Fibroblast of lung (primary cell): ENCODE results near the gene SHQ1. TPM values are rescaled to one million over a fixed set of nuclear protein-coding genes. Genes with fewer than 3 reads are reported as not detected.
A peak's percentile ranks its signal among the peaks of the same experiment; 100 is the strongest.

Source experiments
- DNase-seq, 2 donors: peaks; one replicate each; pipeline versions ENCODE4 v3.0.0 to v3.0.0-alpha.2; 2010; ENCODE audit warnings: low read depth in 2 of 2
- H2AFZ ChIP-seq: 2 replicates; pipeline ENCODE4 v1.5.1; 2012; ENCODE audit warnings: low read length, control low read depth, inconsistent platforms
- H3K27ac ChIP-seq: 2 replicates; pipeline ENCODE4 v1.5.1; 2011; ENCODE audit warnings: low read length, control low read depth; ENCODE audit not compliant: insufficient read depth
- H3K27me3 ChIP-seq: 2 replicates; pipeline ENCODE4 v1.5.1; 2011; ENCODE audit warnings: mild to moderate bottlenecking, low read length; ENCODE audit not compliant: control insufficient read depth, insufficient read depth
- H3K36me3 ChIP-seq: 2 replicates; pipeline ENCODE4 v1.5.1; 2011; ENCODE audit warnings: low read length; ENCODE audit not compliant: control insufficient read depth, insufficient read depth
- H3K4me1 ChIP-seq: 2 replicates; pipeline ENCODE4 v1.5.1; 2011; ENCODE audit warnings: low read length; ENCODE audit not compliant: control insufficient read depth, insufficient read depth; ENCODE audit errors: extremely low read depth
- H3K4me2 ChIP-seq: 2 replicates; pipeline ENCODE4 v1.5.1; 2011; ENCODE audit warnings: low read length, control low read depth; ENCODE audit not compliant: insufficient read depth; ENCODE audit errors: extremely low read depth
- H3K4me3 ChIP-seq, 4 experiments: fragments of 200-600 bp in 1 of 4; sonication (generic) in 1 of 4; replicated peaks in 1 of 4; 2 replicates each; pipeline ENCODE4 v1.5.1; 2011 to 2016; ENCODE audit warnings: low read length in 4 of 4, low read depth in 3 of 4, mild to moderate bottlenecking in 3 of 4, control low read depth in 2 of 4, inconsistent platforms in 1 of 4, mixed read lengths in 1 of 4; ENCODE audit not compliant: insufficient read depth in 1 of 4; ENCODE audit errors: control extremely low read depth in 1 of 4
- H3K79me2 ChIP-seq: 2 replicates; pipeline ENCODE4 v1.5.1; 2012; ENCODE audit warnings: mild to moderate bottlenecking, low read length, inconsistent platforms; ENCODE audit not compliant: control insufficient read depth, insufficient read depth
- H3K9ac ChIP-seq: 2 replicates; pipeline ENCODE4 v1.5.1; 2011; ENCODE audit warnings: mild to moderate bottlenecking, low read length, control low read depth; ENCODE audit not compliant: insufficient read depth
- H3K9me3 ChIP-seq: 2 replicates; pipeline ENCODE4 v1.5.1; 2012; ENCODE audit warnings: low read depth, low read length; ENCODE audit not compliant: control insufficient read depth, insufficient read depth
- H4K20me1 ChIP-seq: 2 replicates; pipeline ENCODE4 v1.5.1; 2011; ENCODE audit warnings: low read length; ENCODE audit not compliant: control insufficient read depth, insufficient read depth; ENCODE audit errors: extremely low read depth
- EZH2 ChIP-seq: IDR thresholded peaks from 2 replicates; pipeline ENCODE4 v1.5.1; 2012; ENCODE audit warnings: low read length, control low read depth, mild to moderate bottlenecking; ENCODE audit errors: missing control alignments
- polyA plus RNA-seq, 2 donors: library from polyadenylated mRNA; depleted of rRNA in 1 of 2; stranded (reverse) in 1 of 2; unstranded in 1 of 2; fragments of >200 nt; gene quantifications; 2 replicates each; pipeline ENCODE4 v1.2.1, GENCODE V29; 2011 to 2012; ENCODE audit warnings: missing spikeins in 1 of 2
- total RNA-seq: library from RNA; depleted of rRNA; stranded (reverse); fragments of >200 nt; gene quantifications from 2 replicates; pipeline ENCODE4 v1.2.1, GENCODE V29; 2014
- TF ChIP-seq, protein P1 (sequence below), 2 donors: IDR thresholded peaks in 1 of 2; conservative IDR thresholded peaks in 1 of 2; 1 replicate in 1 of 2; 2 replicates in 1 of 2; pipeline ENCODE4 v1.5.1; 2011 to 2012; ENCODE audit warnings: low read length in 2 of 2, control low read depth in 1 of 2, inconsistent platforms in 1 of 2, low read depth in 1 of 2, mild to moderate bottlenecking in 1 of 2

The SHQ1 gene
- total and polyA plus RNA-seq, 2 donors (not counting 1 experiment from before 2014, with no cell fraction given): 12.2 to 15.5 TPM

DNA sequence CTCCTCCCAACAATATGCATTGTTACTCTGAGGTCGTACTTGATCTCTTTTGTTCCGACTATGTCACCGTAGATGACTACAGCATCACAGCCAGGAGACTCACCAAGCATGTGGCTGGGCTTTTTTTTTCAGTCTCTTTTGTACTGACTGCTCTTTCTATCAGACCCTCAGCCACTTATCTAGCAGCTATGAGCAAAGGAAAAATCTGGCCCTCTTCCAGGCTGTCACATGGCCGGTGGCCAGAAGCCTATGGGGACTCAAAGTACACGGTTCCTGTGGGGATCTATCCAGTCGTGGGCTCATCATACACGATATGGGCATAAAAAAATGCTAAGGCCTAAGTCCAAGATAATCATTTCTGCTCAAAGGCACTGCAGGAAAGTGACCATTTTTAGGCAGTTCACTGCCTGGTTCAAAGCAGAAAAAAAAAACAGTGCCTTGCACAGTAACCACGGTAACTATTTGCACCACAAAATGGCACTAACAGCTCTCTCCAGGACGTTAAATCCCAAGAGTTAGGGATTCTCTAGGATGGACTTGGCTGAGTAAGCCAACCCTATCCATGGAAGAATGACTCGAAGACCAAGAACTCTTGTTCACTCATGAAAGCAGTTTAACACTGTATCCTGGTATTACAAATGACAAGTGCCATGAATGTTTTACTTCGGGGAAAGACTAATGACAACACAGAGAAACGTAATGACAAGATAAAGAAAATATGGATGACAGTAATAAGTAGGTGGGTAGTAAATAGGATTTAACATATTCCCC lies 50.3 kb downstream of the SHQ1 start:
- DNase-seq: peak; percentile 19 to 50

DNA sequence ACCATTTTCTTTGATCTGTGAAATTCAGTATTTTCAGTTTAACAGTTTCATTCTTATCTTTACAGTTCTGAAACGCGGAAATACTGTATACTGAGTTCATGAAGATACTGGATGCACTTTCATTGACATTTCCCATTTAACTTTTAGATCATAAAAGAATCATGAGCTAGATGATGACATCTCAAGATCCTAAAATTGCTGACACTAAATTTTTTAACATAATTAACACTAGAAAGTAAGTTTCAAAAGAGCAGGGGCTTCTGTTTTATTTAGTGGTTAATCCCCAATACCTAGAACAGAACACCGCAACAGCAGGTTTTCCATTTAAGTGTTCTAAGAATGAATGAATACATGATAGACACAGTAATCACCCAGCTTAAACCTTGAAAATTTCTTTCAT lies 54.2 kb downstream of the SHQ1 start:
- no peak for DNase-seq
- H3K4me2 ChIP-seq: no peak overlapping the region
- H3K36me3 ChIP-seq: no peaks in the 10 kb centered on the region
- H3K9me3 ChIP-seq: no peaks in the 10 kb centered on the region
- H3K79me2 ChIP-seq: no peaks in the 10 kb centered on the region
- no peak overlapping the region for H2AFZ ChIP-seq
- no peak overlapping the region for H3K9ac ChIP-seq
- H3K4me3 ChIP-seq: no peak overlapping the region
- no peaks in the 10 kb centered on the region for H3K4me1 ChIP-seq
- H3K27me3 ChIP-seq: no peaks in the 10 kb centered on the region
- no peaks in the 10 kb centered on the region for H4K20me1 ChIP-seq
- no peak overlapping the region for H3K27ac ChIP-seq
- TF ChIP-seq EZH2: no peak

More for the DNA sequence above, 50.3 kb downstream of the SHQ1 start:
- H3K4me3 ChIP-seq: no peak overlapping the region
- no peak overlapping the region for H2AFZ ChIP-seq
- no peak overlapping the region for H3K4me2 ChIP-seq
- no peaks in the 10 kb centered on the region for H3K36me3 ChIP-seq
- no peaks in the 10 kb centered on the region for H3K27me3 ChIP-seq
- TF ChIP-seq EZH2: no peak
- TF ChIP-seq, protein P1, sequence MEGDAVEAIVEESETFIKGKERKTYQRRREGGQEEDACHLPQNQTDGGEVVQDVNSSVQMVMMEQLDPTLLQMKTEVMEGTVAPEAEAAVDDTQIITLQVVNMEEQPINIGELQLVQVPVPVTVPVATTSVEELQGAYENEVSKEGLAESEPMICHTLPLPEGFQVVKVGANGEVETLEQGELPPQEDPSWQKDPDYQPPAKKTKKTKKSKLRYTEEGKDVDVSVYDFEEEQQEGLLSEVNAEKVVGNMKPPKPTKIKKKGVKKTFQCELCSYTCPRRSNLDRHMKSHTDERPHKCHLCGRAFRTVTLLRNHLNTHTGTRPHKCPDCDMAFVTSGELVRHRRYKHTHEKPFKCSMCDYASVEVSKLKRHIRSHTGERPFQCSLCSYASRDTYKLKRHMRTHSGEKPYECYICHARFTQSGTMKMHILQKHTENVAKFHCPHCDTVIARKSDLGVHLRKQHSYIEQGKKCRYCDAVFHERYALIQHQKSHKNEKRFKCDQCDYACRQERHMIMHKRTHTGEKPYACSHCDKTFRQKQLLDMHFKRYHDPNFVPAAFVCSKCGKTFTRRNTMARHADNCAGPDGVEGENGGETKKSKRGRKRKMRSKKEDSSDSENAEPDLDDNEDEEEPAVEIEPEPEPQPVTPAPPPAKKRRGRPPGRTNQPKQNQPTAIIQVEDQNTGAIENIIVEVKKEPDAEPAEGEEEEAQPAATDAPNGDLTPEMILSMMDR (conservative IDR thresholded peaks at IDR 0.05 in 1 of 2, IDR thresholded peaks at IDR 0.05 in 1 of 2; ENCODE audit: low read depth in 1 of 2, low read length in 2 of 2): no peak
- H3K4me1 ChIP-seq: no peaks in the 10 kb centered on the region
- H3K79me2 ChIP-seq: no peaks in the 10 kb centered on the region
- no peak overlapping the region for H3K9ac ChIP-seq
- H4K20me1 ChIP-seq: no peaks in the 10 kb centered on the region
- no peaks in the 10 kb centered on the region for H3K9me3 ChIP-seq
- H3K27ac ChIP-seq: no peak overlapping the region

- DNase-seq: peak in 1 of 2 donors; percentile 1
- TF ChIP-seq EZH2: no peak
- TF ChIP-seq, protein P1 (conservative IDR thresholded peaks at IDR 0.05 in 1 of 2, IDR thresholded peaks at IDR 0.05 in 1 of 2; ENCODE audit: low read depth in 1 of 2, low read length in 2 of 2): no peak
- Histone ChIP-seq H3K4me2 (no peak overlapping the region), H4K20me1 (no peaks in the 10 kb centered on the region), H3K36me3 (no peaks in the 10 kb centered on the region), H3K4me1 (no peaks in the 10 kb centered on the region), H3K9me3 (no peaks in the 10 kb centered on the region), H3K27ac (no peak overlapping the region), H3K27me3 (no peaks in the 10 kb centered on the region), H3K9ac (no peak overlapping the region), H3K79me2 (no peaks in the 10 kb centered on the region), H3K4me3 (no peak overlapping the region), H2AFZ (no peak overlapping the region)
Observed at GRCh38 chr3:72791161-72791560, 57.1 kb downstream of the SHQ1 start.
